IMR-90 (cell line): ENCODE measurements around the gene RPS26. TPM values are rescaled to one million over a fixed set of nuclear protein-coding genes. Genes with fewer than 3 reads are reported as not detected.

Experiments used
- ATAC-seq: fragments of 200-7000 bp; cut with Tn5 transposase; 2 replicates; pipeline ENCODE4 v1.9.1; 2020; ENCODE audit warnings: low read depth, mild to moderate bottlenecking, moderate library complexity
- BruUV-seq: library from RNA; stranded (reverse); fragments of 400-500 nt; replicated peaks from 2 replicates; lab custom pipeline; 2021; lab: Mats Ljungman, UMichigan
- CTCF ChIA-PET: fragments of 300-600 bp; formaldehyde crosslinking; extraction: SDS; loops from one replicate; lab custom pipeline; 2021; ENCODE audit warnings: antibody characterized with exemption; lab: Yijun Ruan, JAX
- POLR2A ChIA-PET: fragments of 300-600 bp; sonication (Branson Sonifier 250); formaldehyde crosslinking; loops from one replicate; lab custom pipeline; 2022; ENCODE audit warnings: antibody characterized with exemption; ENCODE audit not compliant: unreplicated experiment; lab: Charles Lee
- DNase-seq: peaks from one replicate; pipeline ENCODE4 v3.0.0; 2013
- H2AFZ ChIP-seq: replicated peaks from 2 replicates; pipeline ENCODE3; 2013; ENCODE audit warnings: low read length, mild to moderate bottlenecking; ENCODE audit not compliant: poor library complexity
- H2AK5ac ChIP-seq: 2 replicates; pipeline ENCODE4 v1.6.1; 2013; ENCODE audit warnings: low read depth, low read length, inconsistent platforms
- H2AK9ac ChIP-seq: replicated peaks from 2 replicates; pipeline ENCODE3; 2013; ENCODE audit warnings: mild to moderate bottlenecking, low read depth, low read length, moderate library complexity; ENCODE audit not compliant: poor library complexity
- H2BK120ac ChIP-seq: 2 replicates; pipeline ENCODE4 v1.6.1; 2013; ENCODE audit warnings: low read depth, low read length, inconsistent platforms
- H2BK15ac ChIP-seq: 3 replicates; pipeline ENCODE4 v1.6.1; 2013; ENCODE audit warnings: low read depth, low read length, inconsistent platforms
- H2BK20ac ChIP-seq: 2 replicates; pipeline ENCODE4 v1.6.1; 2013; ENCODE audit warnings: low read depth, mild to moderate bottlenecking, inconsistent platforms, low read length, moderate library complexity
- H2BK5ac ChIP-seq: 2 replicates; pipeline ENCODE4 v1.6.1; 2013; ENCODE audit warnings: mild to moderate bottlenecking, low read depth, low read length, inconsistent platforms; ENCODE audit not compliant: poor library complexity, severe bottlenecking
- H3K14ac ChIP-seq: replicated peaks from 2 replicates; pipeline ENCODE4 v1.6.1; 2013; ENCODE audit warnings: low read depth, low read length, inconsistent platforms
- H3K18ac ChIP-seq: 2 replicates; pipeline ENCODE4 v1.6.1; 2013; ENCODE audit warnings: low read depth, low read length, control low read depth
- H3K23ac ChIP-seq: 2 replicates; pipeline ENCODE4 v1.6.1; 2013; ENCODE audit warnings: low read depth, low read length, inconsistent platforms
- H3K27ac ChIP-seq: 2 replicates; pipeline ENCODE4 v1.5.1; 2013; ENCODE audit warnings: mild to moderate bottlenecking, control low read depth, low read length; ENCODE audit not compliant: insufficient read depth
- H3K27me3 ChIP-seq: 2 replicates; pipeline ENCODE4 v1.6.1; 2013; ENCODE audit warnings: low read length; ENCODE audit not compliant: control insufficient read depth, insufficient read depth
- H3K36me3 ChIP-seq: 2 replicates; pipeline ENCODE4 v1.6.1; 2013; ENCODE audit warnings: low read length, mixed read lengths; ENCODE audit not compliant: control insufficient read depth, insufficient read depth
- H3K4ac ChIP-seq: 2 replicates; pipeline ENCODE4 v1.6.1; 2013; ENCODE audit warnings: low read depth, low read length, inconsistent platforms
- H3K4me1 ChIP-seq: 2 replicates; pipeline ENCODE4 v1.6.1; 2013; ENCODE audit warnings: low read length, mixed read lengths; ENCODE audit not compliant: control insufficient read depth, insufficient read depth
- H3K4me2 ChIP-seq: 2 replicates; pipeline ENCODE4 v1.6.1; 2013; ENCODE audit warnings: low read depth, mild to moderate bottlenecking, control low read depth, low read length, moderate library complexity
- H3K4me3 ChIP-seq: 2 replicates; pipeline ENCODE4 v1.5.1; 2013; ENCODE audit warnings: low read depth, mild to moderate bottlenecking, control low read depth, low read length, moderate library complexity; ENCODE audit not compliant: insufficient read depth
- H3K56ac ChIP-seq: 2 replicates; pipeline ENCODE4 v1.6.1; 2013; ENCODE audit warnings: low read length, inconsistent platforms; ENCODE audit not compliant: insufficient read depth; ENCODE audit errors: extremely low read depth
- H3K79me1 ChIP-seq, 2 experiments: 2 replicates each; pipeline ENCODE4 v1.6.1; 2013; ENCODE audit warnings: low read length in 2 of 2, inconsistent platforms in 1 of 2, low read depth in 1 of 2
- H3K9ac ChIP-seq: 2 replicates; pipeline ENCODE4 v1.6.1; 2013; ENCODE audit warnings: low read depth, low read length, control low read depth
- H3K9me1 ChIP-seq: 2 replicates; pipeline ENCODE4 v1.6.1; 2013; ENCODE audit warnings: low read length, inconsistent platforms; ENCODE audit not compliant: insufficient read depth
- H3K9me3 ChIP-seq: 2 replicates; pipeline ENCODE4 v1.6.1; 2013; ENCODE audit warnings: low read length; ENCODE audit not compliant: control insufficient read depth, insufficient read depth
- H4K20me1 ChIP-seq: 2 replicates; pipeline ENCODE4 v1.6.1; 2013; ENCODE audit warnings: low read length, inconsistent platforms; ENCODE audit not compliant: insufficient read depth
- H4K5ac ChIP-seq: 2 replicates; pipeline ENCODE4 v1.6.1; 2013; ENCODE audit warnings: mild to moderate bottlenecking, low read depth, low read length, control low read depth
- H4K8ac ChIP-seq, 2 experiments: 2 replicates each; pipeline ENCODE4 v1.6.1; 2013; ENCODE audit warnings: low read depth in 2 of 2, low read length in 2 of 2, control low read depth in 1 of 2, inconsistent platforms in 1 of 2
- H4K91ac ChIP-seq: 2 replicates; pipeline ENCODE4 v1.6.1; 2013; ENCODE audit warnings: low read depth, low read length, inconsistent platforms; ENCODE audit not compliant: insufficient read depth
- CEBPB ChIP-seq: IDR thresholded peaks from 2 replicates; pipeline ENCODE4 v1.6.1; 2012; ENCODE audit warnings: low read depth, low read length, improper control_type of control experiment
- POLR2A ChIP-seq: IDR thresholded peaks from 2 replicates; pipeline ENCODE4 v1.6.1; 2012; ENCODE audit warnings: mild to moderate bottlenecking, low read depth, low read length
- RAD21 ChIP-seq: IDR thresholded peaks from 2 replicates; pipeline ENCODE4 v1.6.1; 2012; ENCODE audit warnings: low read length, improper control_type of control experiment
- RFX5 ChIP-seq: IDR thresholded peaks from 2 replicates; pipeline ENCODE4 v1.8.0; 2012; ENCODE audit warnings: low read depth, mild to moderate bottlenecking, low read length, moderate library complexity
- SMC3 ChIP-seq: fragments of 150-350 bp; IDR thresholded peaks from 2 replicates; pipeline ENCODE4 v1.6.1; 2016; ENCODE audit warnings: low read depth, mild to moderate bottlenecking, antibody characterized with exemption, low read length, moderate library complexity
- WGBS, 2 experiments: methylation state at CpG; one replicate each; pipeline versions ENCODE4 v1.1.5 to v1.1.7; 2013; ENCODE audit warnings: missing lambda C conversion rate in 2 of 2; ENCODE audit not compliant: insufficient read length in 1 of 2; ENCODE audit errors: extremely low coverage in 2 of 2; 5-methylcytosine and 5-hydroxymethylcytosine counted together
- dilution Hi-C: fragments of 300-500 bp; cut with HindIII; formaldehyde crosslinking; loops from one replicate; pipeline ENCODE4 v1.14.3; 2018; ENCODE audit warnings: low sequenced_read_pairs; ENCODE audit not compliant: unreplicated experiment
- in situ Hi-C: fragments of 300-500 bp; cut with MboI; formaldehyde crosslinking; loops from 3 replicates; pipeline ENCODE4 v1.14.3; 2019; ENCODE audit warnings: low sequenced_read_pairs, inconsistent platforms, mixed read lengths
- intact Hi-C: fragments of 100-400 bp; cut with micrococcal nuclease; formaldehyde crosslinking; loops from 2 replicates; pipeline ENCODE4 v1.10.0; 2022
- polyA plus RNA-seq, 3 experiments: library from polyadenylated mRNA; depleted of rRNA; stranded (reverse); fragments of >200 nt; gene quantifications; 2 replicates each; pipeline ENCODE4 v1.2.3, GENCODE V29; 2012; ENCODE audit warnings: low replicate concordance in 1 of 3
- total RNA-seq: library from RNA; depleted of rRNA; stranded (reverse); fragments of >200 nt; gene quantifications from 2 replicates; pipeline ENCODE4 v1.2.3, GENCODE V29; 2012
- TF ChIP-seq, protein P1 (sequence below): fragments of 150-350 bp; IDR thresholded peaks from 2 replicates; pipeline ENCODE4 v1.6.1; 2017; ENCODE audit warnings: mild to moderate bottlenecking, antibody characterized with exemption, low read length, low read depth
- TF ChIP-seq, protein P2 (sequence below): conservative IDR thresholded peaks from 2 replicates; pipeline ENCODE4 v1.5.1; 2012; ENCODE audit warnings: mild to moderate bottlenecking, low read depth, low read length, improper control_type of control experiment

Gene RPS26
- total and polyA plus RNA-seq, 2 of the 4 experiments (the other 2 are of a cell fraction) = 307 to 1,824 TPM

DNA sequence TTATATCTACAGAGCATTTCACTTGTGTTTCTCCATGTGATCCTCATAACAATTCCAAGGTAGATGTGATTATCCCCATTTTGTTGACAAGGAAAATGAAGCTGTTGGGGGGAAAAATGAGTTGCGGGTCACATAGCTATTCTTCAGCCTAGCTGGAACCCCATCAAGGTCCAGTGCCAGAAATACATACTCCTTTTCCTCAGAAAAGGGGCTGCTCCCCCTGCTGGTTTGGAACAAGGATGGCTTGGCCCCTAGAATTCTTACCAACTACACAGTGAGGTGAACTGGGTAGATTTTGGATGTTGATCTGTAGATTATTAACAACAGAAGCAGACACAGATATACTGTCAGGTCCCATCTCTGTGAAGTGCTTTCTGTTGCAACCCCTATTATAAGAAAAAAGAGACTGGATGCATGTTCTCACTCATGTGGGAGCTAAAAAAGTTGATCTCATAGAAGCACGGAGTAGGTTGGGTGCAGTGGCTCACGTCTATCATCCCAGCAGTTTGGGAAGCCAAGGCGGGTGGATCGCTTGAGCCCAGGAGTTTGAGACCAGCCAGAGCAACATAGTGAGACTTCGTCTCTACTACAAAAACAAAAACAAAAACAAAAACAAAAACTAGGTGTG lies 11.9 kb upstream of the RPS26 start:
- Histone ChIP-seq H3K27ac (no peak overlapping the region), H2AK5ac (no peak overlapping the region), H3K9me3 (no peaks in the 10 kb centered on the region), H4K5ac (no peak overlapping the region), H3K4ac (no peak overlapping the region), H3K79me1 (no peaks in the 10 kb centered on the region), H2AFZ (peak overlapping the region; percentile 3), H4K91ac (no peak overlapping the region), H3K18ac (no peak overlapping the region), H2BK15ac (no peak overlapping the region), H3K4me1 (peaks cover 2% of the 10 kb centered on the region; the same call in 1 of the 2 replicates), H3K36me3 (peaks cover 43% of the 10 kb centered on the region), H3K56ac (no peak overlapping the region), H2BK5ac (no peak overlapping the region), H3K23ac (no peak overlapping the region), H2BK20ac (no peak overlapping the region), H3K9ac (no peak overlapping the region), H4K20me1 (no peaks in the 10 kb centered on the region), H3K9me1 (no peaks in the 10 kb centered on the region), H2AK9ac (no peak overlapping the region), H3K4me2 (no peak overlapping the region), H4K8ac (no peak overlapping the region), H3K27me3 (no peaks in the 10 kb centered on the region), H2BK120ac (no peak overlapping the region), H3K4me3 (no peak overlapping the region), H3K14ac (no peak overlapping the region)
- ChIA-PET POLR2A (no interaction called here), CTCF (interaction anchor here (0.6 to 1.6 kb wide), 10 partner anchors 8 to 293 kb away, joined by 3 to 11 read pairs (median 4); partner anchors contain the start of gene SUOX)
- TF ChIP-seq CEBPB (no peak), POLR2A (no peak), SMC3 (peak; percentile 88), RAD21 (peak; percentile 72), RFX5 (no peak)
- TF ChIP-seq, protein P1, sequence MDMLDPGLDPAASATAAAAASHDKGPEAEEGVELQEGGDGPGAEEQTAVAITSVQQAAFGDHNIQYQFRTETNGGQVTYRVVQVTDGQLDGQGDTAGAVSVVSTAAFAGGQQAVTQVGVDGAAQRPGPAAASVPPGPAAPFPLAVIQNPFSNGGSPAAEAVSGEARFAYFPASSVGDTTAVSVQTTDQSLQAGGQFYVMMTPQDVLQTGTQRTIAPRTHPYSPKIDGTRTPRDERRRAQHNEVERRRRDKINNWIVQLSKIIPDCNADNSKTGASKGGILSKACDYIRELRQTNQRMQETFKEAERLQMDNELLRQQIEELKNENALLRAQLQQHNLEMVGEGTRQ = no peak
- TF ChIP-seq, protein P2, sequence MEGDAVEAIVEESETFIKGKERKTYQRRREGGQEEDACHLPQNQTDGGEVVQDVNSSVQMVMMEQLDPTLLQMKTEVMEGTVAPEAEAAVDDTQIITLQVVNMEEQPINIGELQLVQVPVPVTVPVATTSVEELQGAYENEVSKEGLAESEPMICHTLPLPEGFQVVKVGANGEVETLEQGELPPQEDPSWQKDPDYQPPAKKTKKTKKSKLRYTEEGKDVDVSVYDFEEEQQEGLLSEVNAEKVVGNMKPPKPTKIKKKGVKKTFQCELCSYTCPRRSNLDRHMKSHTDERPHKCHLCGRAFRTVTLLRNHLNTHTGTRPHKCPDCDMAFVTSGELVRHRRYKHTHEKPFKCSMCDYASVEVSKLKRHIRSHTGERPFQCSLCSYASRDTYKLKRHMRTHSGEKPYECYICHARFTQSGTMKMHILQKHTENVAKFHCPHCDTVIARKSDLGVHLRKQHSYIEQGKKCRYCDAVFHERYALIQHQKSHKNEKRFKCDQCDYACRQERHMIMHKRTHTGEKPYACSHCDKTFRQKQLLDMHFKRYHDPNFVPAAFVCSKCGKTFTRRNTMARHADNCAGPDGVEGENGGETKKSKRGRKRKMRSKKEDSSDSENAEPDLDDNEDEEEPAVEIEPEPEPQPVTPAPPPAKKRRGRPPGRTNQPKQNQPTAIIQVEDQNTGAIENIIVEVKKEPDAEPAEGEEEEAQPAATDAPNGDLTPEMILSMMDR = peak; percentile 80
- no CpG with 5 or more reads among the region's 6 CpGs for WGBS, 2 experiments
- intact Hi-C loops (loop anchor here (1.0 kb wide), 3 partner anchors 8 to 290 kb away; partner anchors contain the start of gene IKZF4), in situ Hi-C loops (no loop called here), dilution Hi-C loops (no loop called here)
- BruUV-seq = no TSS peak
- ATAC-seq = peak; percentile 96
- peak; percentile 67 for DNase-seq
